Measurements from ENCODE around the gene FGGY. TPM values are rescaled to one million over a fixed set of nuclear protein-coding genes. Genes with fewer than 3 reads are reported as not detected.

FGGY gene
- total RNA-seq, 1 experiment from 2014 or later = 14.6 TPM

- no peak overlapping the region for H4K5ac ChIP-seq (ENCODE audit: insufficient read length, low read depth, low read length)
- Mint-ChIP-seq H3K4me1 (peaks cover 25 to 41% of the 10 kb centered on the region in 2 experiments), H3K9me3 (no peaks in the 10 kb centered on the region), H3K27me3 (ENCODE audit: low read depth) (no peaks in the 10 kb centered on the region), H3K36me3 (ENCODE audit: insufficient read depth in 1 of 3, low read depth in 3 of 3) (no peaks in the 10 kb centered on the region; a peak in 1 of 7 replicates), H3K4me3 (no peak overlapping the region), H3K27ac (no peak overlapping the region)
- H4K91ac ChIP-seq (ENCODE audit: insufficient read length, low read depth, low read length) = no peak overlapping the region
- H3K79me1 ChIP-seq (ENCODE audit: insufficient read depth, low read depth, low read length, poor library complexity, severe bottlenecking) = no peaks in the 10 kb centered on the region
- no peaks in the 10 kb centered on the region for H3K27me3 ChIP-seq (ENCODE audit: insufficient read depth, low read length)
- H3K4me1 ChIP-seq (ENCODE audit: insufficient read depth, low read length) = peaks cover 4% of the 10 kb centered on the region; the same call in 1 of the 2 replicates
- no peaks in the 10 kb centered on the region for H3K79me2 ChIP-seq (ENCODE audit: insufficient read depth, low read length)
- no peaks in the 10 kb centered on the region for H3K23me2 ChIP-seq (ENCODE audit: insufficient read length, low read depth, low read length, poor library complexity, severe bottlenecking)
- H3K4ac ChIP-seq (ENCODE audit: low read depth, low read length) = no peak overlapping the region
- H3T11ph ChIP-seq (ENCODE audit: low read length) = no peak overlapping the region
- no peak for DNase-seq
- H4K8ac ChIP-seq (replicated peaks; ENCODE audit: insufficient read length, low read depth, low read length) = no peak overlapping the region
- no peak overlapping the region for H3K27ac ChIP-seq (ENCODE audit: insufficient read length, low read depth, low read length)
- no peak overlapping the region for H2BK20ac ChIP-seq (ENCODE audit: low read depth, low read length, poor library complexity, severe bottlenecking)
- no peak overlapping the region for H3K14ac ChIP-seq (ENCODE audit: insufficient read depth, low read length)
- H2BK5ac ChIP-seq (ENCODE audit: insufficient read length, low read length) = no peak overlapping the region
- TF ChIP-seq CTCF (conservative IDR thresholded peaks at IDR 0.05) = no peak
- H4K20me1 ChIP-seq (ENCODE audit: control insufficient read depth, insufficient read depth, insufficient read length) = no peaks in the 10 kb centered on the region
- H3K56ac ChIP-seq (ENCODE audit: insufficient read length, low read depth, low read length) = no peak overlapping the region
- H2AFZ ChIP-seq (ENCODE audit: low read length) = no peak overlapping the region
- no peak overlapping the region for H2BK12ac ChIP-seq (ENCODE audit: insufficient read length, low read depth, low read length)
- no peak overlapping the region for H3K4me2 ChIP-seq (ENCODE audit: insufficient read depth, insufficient read length, low read length)
- no peak overlapping the region for H2BK120ac ChIP-seq (ENCODE audit: low read depth, low read length, poor library complexity, severe bottlenecking)
- no peak overlapping the region for H3K23ac ChIP-seq (ENCODE audit: insufficient read length, low read depth, low read length)
- no peak overlapping the region for H2BK15ac ChIP-seq (ENCODE audit: low read depth, low read length)
- H3K9me3 ChIP-seq (ENCODE audit: control insufficient read depth, low read depth, low read length) = no peaks in the 10 kb centered on the region
- H3K9ac ChIP-seq (ENCODE audit: extremely low read depth, insufficient read length, low read length) = no peak overlapping the region
- no peak overlapping the region for H2AK5ac ChIP-seq (ENCODE audit: insufficient read length, low read length)
- no peak overlapping the region for H3K18ac ChIP-seq (ENCODE audit: insufficient read length, low read depth, low read length)
Measured at GRCh38 chr1:59415881-59416280, 119.0 kb downstream of the FGGY start.
